ENCODE measurements around the gene CCZ1B.
"Not testable (repeated sequence)": the region's sequence is repeated elsewhere in the genome, so short reads cannot be mapped to it uniquely, and the experiment has no call there.

The CCZ1B gene

DNA sequence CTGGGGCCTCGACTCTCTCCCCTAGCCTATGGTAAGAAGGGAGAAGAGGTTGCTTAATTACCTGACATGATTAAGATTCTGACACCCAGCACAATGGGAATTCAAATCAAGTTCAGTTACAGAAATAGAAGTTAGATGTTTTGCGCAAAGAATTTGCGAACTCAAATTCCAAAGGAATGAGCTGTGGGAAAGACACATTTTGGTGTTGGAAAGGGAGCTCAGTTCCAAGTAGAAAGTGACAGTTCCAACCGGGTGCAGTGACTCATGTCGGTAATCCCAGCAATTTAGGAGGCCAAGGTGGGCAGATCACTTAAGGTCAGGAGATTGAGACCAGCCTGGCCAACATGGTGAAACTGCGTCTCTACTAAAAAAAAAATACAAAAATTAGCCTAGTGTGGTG, 4.0 kb upstream of the CCZ1B start:
- not testable (repeated sequence) for DNase-seq

- not testable (repeated sequence) for DNase-seq
These were observed 3.5 kb upstream of the CCZ1B start for GRCh38 chr7:6829616-6830015.

DNA sequence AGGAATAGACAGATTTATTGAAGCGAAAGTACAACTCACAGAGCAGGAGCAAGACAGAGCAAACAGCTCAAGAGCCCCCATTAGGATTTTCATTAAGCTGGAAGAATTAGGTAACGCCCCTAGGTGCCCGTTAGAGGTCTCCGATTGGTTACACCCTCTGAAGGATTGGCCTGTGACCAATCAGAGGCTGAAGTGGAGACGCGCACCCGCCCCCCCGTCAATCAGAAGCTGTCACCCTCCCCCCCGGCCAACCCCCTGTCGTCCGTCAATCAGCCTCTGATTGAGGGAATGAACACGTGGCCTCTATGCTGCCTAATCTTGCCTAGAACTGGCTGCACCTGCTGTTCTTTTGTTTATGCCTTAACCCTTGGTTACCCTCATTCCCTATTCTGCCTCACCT, 1.1 kb upstream of the CCZ1B start:
- DNase-seq, result not testable (repeated sequence)

- DNase-seq, result not testable (repeated sequence)
These were observed 594 bp downstream of the CCZ1B start for GRCh38 chr7:6825236-6826125.

DNA sequence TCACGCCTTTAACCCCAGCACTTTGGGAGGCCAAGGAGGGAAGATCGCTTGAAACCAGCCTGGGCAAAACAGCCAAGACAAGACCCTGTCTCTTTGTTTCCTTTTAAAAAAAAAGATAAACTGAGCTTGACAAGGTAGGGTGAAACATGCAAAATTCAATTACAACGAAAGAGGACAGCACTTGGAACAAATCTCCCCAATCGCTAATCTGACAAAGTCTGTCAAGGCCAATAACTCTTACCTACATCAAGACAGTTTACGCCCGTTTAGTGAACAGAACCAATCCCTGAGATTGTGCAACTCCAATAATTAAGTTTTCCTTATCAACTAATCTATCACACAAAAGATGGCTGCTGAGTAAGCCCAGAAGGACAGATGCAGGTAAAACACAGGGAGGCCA, 4.5 kb downstream of the CCZ1B start:
- not testable (repeated sequence) for DNase-seq

DNA sequence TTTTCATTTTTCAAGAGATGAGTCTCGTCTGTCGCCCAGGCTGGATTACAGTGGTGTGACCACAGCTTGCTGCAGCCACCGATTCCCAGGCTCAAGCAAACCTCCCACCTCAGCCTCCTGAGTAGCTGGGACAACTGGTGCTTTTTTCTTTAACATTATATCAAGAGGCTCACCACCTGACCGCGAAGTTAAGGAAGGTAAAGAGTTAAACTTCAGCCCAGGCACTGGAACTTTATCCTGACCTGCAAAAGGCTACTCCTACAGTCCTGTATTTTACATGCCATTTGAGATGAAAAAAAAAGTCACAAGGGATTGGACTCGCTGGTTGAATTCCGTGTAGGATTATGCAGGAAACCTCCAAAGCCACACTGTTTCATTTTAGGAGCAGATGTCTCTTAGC, 10.6 kb downstream of the CCZ1B start:
- DNase-seq, result not testable (repeated sequence)

DNA sequence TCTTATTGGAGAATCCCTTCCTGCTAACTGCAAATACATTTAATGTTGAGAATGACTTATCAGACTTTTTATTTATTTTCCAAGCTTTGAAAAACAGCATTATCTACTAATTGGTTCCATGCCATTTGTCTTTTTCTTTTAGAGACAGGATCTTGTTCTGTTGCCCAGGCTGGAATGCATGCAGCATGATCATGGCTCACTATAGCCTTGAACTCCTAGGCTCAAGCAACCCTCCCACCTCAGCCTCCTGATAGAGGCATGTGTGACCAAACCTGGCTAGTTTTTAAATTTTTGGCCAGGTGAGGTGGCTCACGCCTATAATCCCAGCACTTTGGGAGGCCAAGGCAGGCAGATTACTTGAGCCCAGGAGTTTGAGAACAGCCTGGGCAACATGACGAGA, 13.1 kb downstream of the CCZ1B start:
- DNase-seq, result not testable (repeated sequence)

DNA sequence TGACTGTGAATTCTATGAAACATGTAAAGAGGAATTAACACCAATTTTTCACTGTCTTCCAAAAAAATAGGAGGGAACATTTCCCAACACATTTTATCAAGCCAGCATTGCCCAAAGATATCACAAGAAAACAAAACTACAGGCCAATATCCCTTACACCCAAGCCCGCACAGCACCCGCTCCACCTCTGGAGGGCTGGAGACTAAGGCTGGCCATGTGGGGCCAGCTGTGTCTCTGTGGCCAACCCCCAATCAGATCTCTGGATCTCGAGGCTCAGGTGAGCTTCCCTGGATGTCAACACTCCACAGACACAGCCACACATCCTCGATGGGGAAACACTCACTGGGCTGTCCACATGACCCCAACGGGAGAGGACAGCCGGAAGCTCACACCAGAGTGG, 18.1 kb downstream of the CCZ1B start:
- not testable (repeated sequence) for DNase-seq

- DNase-seq, result not testable (repeated sequence)
These were observed 18.6 kb downstream of the CCZ1B start for GRCh38 chr7:6807393-6807918.

DNA sequence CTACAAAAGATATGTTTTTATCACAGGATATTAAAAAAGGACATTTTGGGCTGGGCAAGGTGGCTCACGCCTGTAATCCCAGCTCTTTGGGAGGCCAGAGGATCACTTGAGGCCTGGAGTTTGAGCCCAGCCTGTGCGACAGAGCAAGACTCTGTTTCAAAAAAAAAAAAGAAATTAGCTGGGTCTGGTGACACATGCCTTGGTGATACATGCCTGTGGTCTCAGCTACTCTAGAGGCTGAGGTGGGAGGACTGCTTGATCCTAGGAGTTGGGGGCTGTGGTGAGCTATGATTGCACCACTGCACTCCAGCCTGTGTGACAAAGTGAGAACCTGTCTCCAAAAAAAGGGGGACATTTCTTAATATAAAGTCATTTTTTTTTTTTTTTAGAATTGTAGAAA, 25.7 kb downstream of the CCZ1B start:
- DNase-seq, result not testable (repeated sequence)

DNA sequence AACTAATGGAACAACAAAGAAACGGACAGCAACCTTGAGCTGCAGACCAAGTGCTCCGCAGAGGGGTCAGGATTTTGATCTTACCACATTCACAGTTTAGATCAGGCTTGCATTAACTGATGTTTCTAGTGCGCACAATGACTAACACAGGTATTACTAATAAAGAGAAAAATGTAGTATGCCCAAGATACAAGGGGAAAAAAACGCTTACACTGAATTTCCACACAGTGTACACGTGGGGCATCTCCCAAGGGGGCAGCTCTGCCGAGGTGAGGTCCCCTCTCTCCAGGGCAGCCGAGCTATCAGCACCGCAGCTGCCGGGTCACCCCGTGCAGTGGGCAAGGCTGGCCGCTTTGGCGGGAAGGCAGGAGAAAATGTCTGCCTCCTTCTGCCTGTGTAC, 26.2 kb downstream of the CCZ1B start:
- not testable (repeated sequence) for DNase-seq

- DNase-seq, result not testable (repeated sequence)
These were observed 28.0 kb downstream of the CCZ1B start for GRCh38 chr7:6798047-6798446.

DNA sequence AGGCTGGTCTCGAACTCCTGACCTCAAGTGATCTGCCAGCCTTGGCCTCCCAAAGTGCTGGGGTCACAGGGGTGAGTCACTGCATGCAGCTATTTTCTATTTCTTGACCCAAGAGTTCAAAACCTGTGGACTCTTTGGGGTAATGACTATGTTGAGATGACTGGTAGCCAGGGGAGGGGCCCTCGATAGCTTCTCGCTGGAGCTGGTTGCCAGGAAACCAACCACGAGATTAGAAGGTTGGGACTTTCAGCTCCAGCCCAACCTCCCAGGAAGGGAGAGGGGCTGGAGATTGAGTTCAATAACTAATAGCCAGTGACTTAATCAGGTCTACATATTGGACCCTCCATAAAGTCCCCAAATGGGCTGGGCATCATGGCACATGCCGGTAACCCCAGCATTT, 28.9 kb downstream of the CCZ1B start:
- DNase-seq, result not testable (repeated sequence)

DNA sequence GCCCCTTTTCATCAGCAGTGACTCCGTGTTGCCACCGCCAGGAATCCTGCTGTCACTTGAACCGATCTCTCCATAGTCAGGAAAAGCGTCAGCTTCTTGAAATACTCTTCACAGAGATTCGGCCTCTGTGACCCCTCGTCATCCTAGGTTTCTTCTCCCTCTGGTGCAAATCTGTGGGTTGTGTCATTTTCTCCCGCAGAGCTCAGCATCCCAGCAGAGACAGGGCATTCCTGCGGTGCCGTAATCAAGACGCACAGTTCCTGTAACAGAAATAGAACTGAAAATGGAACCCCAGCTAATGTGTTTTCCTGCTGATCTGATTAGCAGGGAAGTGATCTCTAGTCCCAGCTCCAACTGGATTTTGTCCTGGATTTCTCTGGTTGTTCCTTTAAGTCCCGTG, 31.8 kb downstream of the CCZ1B start:
- DNase-seq, result not testable (repeated sequence)

GRCh38 chr7:6792113-6792872, 33.8 kb downstream of the CCZ1B start:
- DNase-seq, result not testable (repeated sequence)

DNA sequence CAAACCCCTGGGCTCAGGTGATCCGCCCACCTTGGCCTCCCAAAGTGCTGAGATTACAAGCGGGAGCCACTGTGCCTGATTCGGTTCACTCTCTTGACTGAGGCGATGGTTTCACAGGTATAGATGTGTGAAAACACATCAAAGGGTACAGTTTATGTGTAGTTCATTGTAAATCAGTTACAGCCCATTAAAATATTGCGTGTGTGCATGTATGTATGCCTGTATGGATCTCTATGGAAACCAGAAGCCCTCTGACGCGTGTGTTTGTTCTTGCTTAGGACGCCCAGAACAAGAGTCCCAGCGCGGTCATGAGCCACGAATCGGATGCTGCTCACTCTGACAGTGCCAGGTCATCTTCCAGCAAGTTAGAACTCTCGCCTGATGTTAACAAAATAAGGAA, 36.7 kb downstream of the CCZ1B start:
- DNase-seq, result not testable (repeated sequence)

DNA sequence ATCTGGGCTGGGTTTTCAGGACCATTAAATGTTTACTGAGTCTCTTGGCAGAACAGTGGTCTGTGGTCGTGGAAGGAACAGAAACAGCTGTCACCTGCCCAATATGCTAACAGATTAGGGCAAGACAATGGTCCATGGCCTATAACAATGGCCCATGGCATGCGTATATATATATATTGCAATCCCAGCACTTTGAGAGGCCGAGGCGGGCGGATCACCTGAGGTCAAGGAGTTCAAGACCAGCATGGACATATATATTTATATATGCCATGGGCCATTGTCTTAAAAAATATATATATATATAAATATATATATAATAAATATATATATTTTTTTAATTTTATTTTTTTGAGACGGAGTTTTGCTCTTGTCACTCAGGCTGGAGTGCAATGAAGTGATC, 44.5 kb downstream of the CCZ1B start:
- DNase-seq, result not testable (repeated sequence)

- DNase-seq, result not testable (repeated sequence)
These were observed 64.9 kb downstream of the CCZ1B start for GRCh38 chr7:6761186-6761585.

- not testable (repeated sequence) for DNase-seq
These were observed 72.1 kb downstream of the CCZ1B start, which contains the start of gene RSPH10B2 for GRCh38 chr7:6753964-6754363. Gene RSPH10B2, plus strand, starts transcription at chr7:6754103. Its CDS starts 3,575 bp downstream, at chr7:6757678.

- not testable (repeated sequence) for DNase-seq
These were observed 75.9 kb downstream of the CCZ1B start for GRCh38 chr7:6750173-6750572.

DNA sequence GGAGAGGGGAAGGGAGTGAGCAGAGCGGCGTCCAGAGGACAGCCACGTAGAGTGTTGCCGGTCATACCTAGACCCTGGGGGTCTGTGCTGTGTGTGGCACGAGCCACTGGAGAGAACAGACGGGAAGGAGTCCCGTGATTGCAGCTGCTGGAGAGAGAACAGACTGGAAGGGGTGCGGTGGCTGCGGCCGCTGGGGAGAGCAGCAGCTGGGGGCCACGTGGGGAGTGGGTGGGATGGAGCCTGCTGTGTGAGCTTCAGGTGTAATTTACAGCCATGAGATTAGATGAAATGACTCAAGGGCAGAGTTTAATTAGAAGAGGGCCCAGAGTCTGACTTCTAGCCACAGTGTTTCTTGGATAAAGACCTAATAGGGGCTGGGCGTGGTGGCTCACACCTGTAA, 76.7 kb downstream of the CCZ1B start:
- not testable (repeated sequence) for DNase-seq
